ENCODE results near the gene BMX.

DNA sequence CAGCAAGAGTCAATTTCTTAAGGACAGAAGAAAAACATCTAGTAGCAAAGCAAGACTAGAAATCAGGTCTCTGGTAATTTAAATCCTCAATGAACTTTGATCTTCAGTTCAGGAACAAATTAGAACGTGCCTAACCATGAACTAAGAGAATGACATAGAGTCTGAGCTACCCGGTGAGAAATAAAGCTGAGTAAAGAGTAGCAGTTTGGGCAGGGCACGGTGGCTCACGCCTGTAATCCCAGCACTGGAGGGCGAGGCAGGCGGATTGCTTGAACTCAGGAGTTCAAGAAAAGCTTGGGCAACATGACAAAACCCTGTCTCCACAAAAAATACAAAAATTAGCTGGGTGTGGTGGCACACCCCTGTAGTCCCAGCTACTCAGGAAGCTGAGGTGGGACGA is 62.4 kb downstream of the BMX start:
- TF ChIP-seq EZH2 (IDR thresholded peaks at IDR 0.05) (no peak), POLR2AphosphoS5 (IDR thresholded peaks at IDR 0.05; ENCODE audit: borderline replicate concordance, low read depth, low read length) (no peak)
